K562 (cell line): Measurements from ENCODE around the gene TLN1. TPM values are rescaled to one million over a fixed set of nuclear protein-coding genes. Genes with fewer than 3 reads are reported as not detected.

Source experiments
- ATAC-seq: fragments of 200-7000 bp; cut with Tn5 transposase; 3 replicates; pipeline ENCODE4 v1.9.1; 2020; ENCODE audit warnings: moderate library complexity
- BruUV-seq: library from RNA; stranded (reverse); fragments of 400-500 nt; replicated peaks from 2 replicates; lab custom pipeline; 2021; lab: Mats Ljungman, UMichigan
- CTCF ChIA-PET: fragments of 300-600 bp; formaldehyde crosslinking; extraction: SDS; loops from one replicate; lab custom pipeline; 2021; ENCODE audit warnings: low intra/inter-chr PET ratio; lab: Yijun Ruan, JAX
- POLR2A ChIA-PET: fragments of 300-600, 350-650 bp; sonication (Branson Sonifier 250); formaldehyde crosslinking; extraction: SDS; loops from one replicate; lab custom pipeline; 2021; ENCODE audit warnings: antibody characterized with exemption, inconsistent platforms; lab: Yijun Ruan, JAX
- DNase-seq, 4 experiments: peaks; one replicate each; pipeline versions ENCODE4 v3.0.0 to v3.0.0-alpha.2; 2011 to 2018; ENCODE audit warnings: low spot score in 3 of 4, mixed read lengths in 3 of 4; ENCODE audit errors: extremely low read depth in 1 of 4
- FAIRE-seq: peaks from 2 replicates; lab custom pipeline; 2011; peaks lifted over from hg19 to GRCh38; lab: Jason Lieb, UNC
- H2AFZ ChIP-seq: 2 replicates; pipeline ENCODE4 v1.6.0; 2011; ENCODE audit warnings: low read depth, low read length, control low read depth, inconsistent platforms
- H3K27ac ChIP-seq: fragments of 200-600 bp; 3 replicates; pipeline ENCODE4 v1.8.0; 2011; ENCODE audit warnings: low read depth, mild to moderate bottlenecking, control low read depth, inconsistent platforms, low read length, moderate library complexity, mixed read lengths; ENCODE audit errors: extremely low read depth
- H3K27me3 ChIP-seq, 2 experiments: fragments of 300-600 bp in 1 of 2; 2 replicates in 1 of 2; 3 replicates in 1 of 2; pipeline versions ENCODE4 v1.6.0 to v1.8.0; 2011; ENCODE audit warnings: inconsistent platforms in 2 of 2, low read length in 2 of 2, mild to moderate bottlenecking in 1 of 2, mixed read lengths in 1 of 2, moderate library complexity in 1 of 2; ENCODE audit not compliant: control insufficient read depth in 2 of 2, insufficient read depth in 2 of 2
- H3K36me3 ChIP-seq: fragments of 300-600 bp; 3 replicates; pipeline ENCODE4 v1.8.0; 2011; ENCODE audit warnings: mild to moderate bottlenecking, low read length, inconsistent platforms; ENCODE audit not compliant: control insufficient read depth, insufficient read depth
- H3K4me1 ChIP-seq, 2 experiments: fragments of 200-600 bp in 1 of 2; replicated peaks in 1 of 2; 2 replicates in 1 of 2; 3 replicates in 1 of 2; pipeline versions ENCODE4 v1.5.1 to v1.8.0; 2011; ENCODE audit warnings: inconsistent platforms in 2 of 2, low read length in 2 of 2, mild to moderate bottlenecking in 1 of 2, mixed read lengths in 1 of 2, moderate library complexity in 1 of 2; ENCODE audit not compliant: control insufficient read depth in 2 of 2, insufficient read depth in 2 of 2
- H3K4me2 ChIP-seq: 2 replicates; pipeline ENCODE4 v1.6.1; 2011; ENCODE audit warnings: low read length, control low read depth, inconsistent platforms, mixed read lengths; ENCODE audit not compliant: insufficient read depth
- H3K4me3 ChIP-seq: fragments of 200-600 bp; sonication (generic), shearing (Covaris generic); 2 replicates; pipeline ENCODE4 v1.5.1; 2016; ENCODE audit warnings: control low read depth, inconsistent platforms
- H3K79me2 ChIP-seq: fragments of 200-600 bp; 3 replicates; pipeline ENCODE4 v1.8.0; 2011; ENCODE audit warnings: low read length, inconsistent platforms; ENCODE audit not compliant: control insufficient read depth, insufficient read depth
- H3K9ac ChIP-seq, 2 experiments: 2 replicates each; pipeline versions ENCODE4 v1.6.0 to v1.6.1; 2011; ENCODE audit warnings: low read depth in 2 of 2, low read length in 2 of 2, control low read depth in 1 of 2, inconsistent platforms in 1 of 2, mild to moderate bottlenecking in 1 of 2, mixed read lengths in 1 of 2; ENCODE audit not compliant: insufficient read depth in 1 of 2
- H3K9me1 ChIP-seq: one replicate; pipeline ENCODE4 v1.6.0; 2011; ENCODE audit warnings: inconsistent platforms, mild to moderate bottlenecking, low read length, moderate library complexity; ENCODE audit not compliant: control insufficient read depth, insufficient read depth
- H3K9me3 ChIP-seq: replicated peaks from 2 replicates; pipeline ENCODE4 v1.5.1; 2011; ENCODE audit warnings: low read depth, low read length, inconsistent platforms; ENCODE audit not compliant: control insufficient read depth, insufficient read depth
- H4K20me1 ChIP-seq: replicated peaks from 2 replicates; pipeline ENCODE4 v1.6.1; 2011; ENCODE audit warnings: low read length, inconsistent platforms, mixed read lengths; ENCODE audit not compliant: control insufficient read depth, insufficient read depth
- BCLAF1 ChIP-seq, 2 experiments: fragments of 450-650 bp in 1 of 2; IDR thresholded peaks; 2 replicates each; pipeline ENCODE4 v1.6.1; 2011 to 2017; ENCODE audit warnings: low read depth in 2 of 2, antibody characterized with exemption in 1 of 2, borderline replicate concordance in 1 of 2, low read length in 1 of 2, mild to moderate bottlenecking in 1 of 2, mixed read lengths in 1 of 2; ENCODE audit not compliant: control insufficient read depth in 1 of 2
- CBFB ChIP-seq: sonication (generic); formaldehyde crosslinking; IDR thresholded peaks from 2 replicates; pipeline ENCODE4 v1.4.0; 2020; ENCODE audit warnings: mild to moderate bottlenecking, missing genetic modification reagents
- CC2D1A ChIP-seq: fragments of 450-650 bp; IDR thresholded peaks from 2 replicates; pipeline ENCODE4 v1.6.1; 2017; ENCODE audit warnings: mild to moderate bottlenecking
- CUX1 ChIP-seq: fragments of 200-800 bp; sonication (Bioruptor generic); IDR thresholded peaks from 2 replicates; pipeline ENCODE4 v1.6.1; 2016; ENCODE audit warnings: missing genetic modification characterization, missing compliant biosample characterization
- EGR1 ChIP-seq: fragments of 450-650 bp; conservative IDR thresholded peaks from 2 replicates; pipeline ENCODE4 v1.6.1; 2017; ENCODE audit warnings: mild to moderate bottlenecking
- HEY1 ChIP-seq: fragments of 250-450 bp; sonication (Bioruptor Pico); IDR thresholded peaks from 2 replicates; pipeline ENCODE4 v1.5.0; 2020; ENCODE audit warnings: mild to moderate bottlenecking, moderate library complexity, borderline replicate concordance
- PHB ChIP-seq: fragments of 250-450 bp; sonication (Bioruptor Pico); IDR thresholded peaks from 2 replicates; pipeline ENCODE4 v1.5.0; 2021
- PURB ChIP-seq: sonication (generic); formaldehyde crosslinking; IDR thresholded peaks from 2 replicates; pipeline ENCODE4 v1.9.0; 2021; ENCODE audit warnings: low read depth, mild to moderate bottlenecking, missing genetic modification reagents
- SOX6 ChIP-seq: fragments of 450-650 bp; IDR thresholded peaks from 2 replicates; pipeline ENCODE4 v1.6.1; 2014; ENCODE audit warnings: mild to moderate bottlenecking
- ZBTB26 ChIP-seq: fragments of 450-650 bp; formaldehyde crosslinking; IDR thresholded peaks from 2 replicates; pipeline ENCODE4 v1.4.0; 2022; ENCODE audit warnings: missing genetic modification characterization
- WGBS: fragments of 100-300 bp; shearing (Covaris generic); methylation state at CpG from one replicate; pipeline ENCODE4 v1.1.6; 2016; ENCODE audit warnings: low coverage, mixed read lengths; ENCODE audit not compliant: insufficient coverage; ENCODE audit errors: missing lambda C conversion rate; 5-methylcytosine and 5-hydroxymethylcytosine counted together
- in situ Hi-C: fragments of 300-500 bp; cut with MboI; formaldehyde crosslinking; loops from 4 replicates; pipeline ENCODE4 v1.15.0; 2018; ENCODE audit warnings: inconsistent platforms, mixed read lengths
- intact Hi-C: fragments of 100-400 bp; cut with micrococcal nuclease; formaldehyde crosslinking; loops from 2 replicates; pipeline ENCODE4 v1.14.2; 2022
- polyA plus RNA-seq, 8 experiments: library from polyadenylated mRNA; depleted of rRNA in 4 of 8; stranded (reverse) in 5 of 8; unstranded in 3 of 8; fragments of >200 nt; fragmentation: Nextera tagmentation in 2 of 8; fragmentation: Illumina TruSeq in 1 of 8; extraction: Ambion mirVana in 2 of 8; extraction: Trizol in 1 of 8; gene quantifications; 2 replicates each; pipeline versions ENCODE4 v1.2.1 to v1.2.3, GENCODE V29; 2011 to 2014; ENCODE audit warnings: inconsistent platforms in 1 of 8, missing spikeins in 1 of 8
- total RNA-seq, 7 experiments: library from RNA; depleted of rRNA in 6 of 7; stranded (reverse); fragments of >200 nt in 6 of 7; fragmentation: Illumina TruSeq in 2 of 7; extraction: Trizol in 2 of 7; gene quantifications; 2 replicates each; pipeline versions ENCODE4 v1.2.1 to v1.2.3, GENCODE V29; 2011 to 2021; ENCODE audit warnings: low replicate concordance in 1 of 7

TLN1 gene
- total and polyA plus RNA-seq, 9 of the 15 experiments (the other 6 are each of a cell fraction or from before 2014, with no cell fraction given): 3.6 to 240 (median 54.8) TPM

GRCh38 chr9:35769763-35770162 lies 37.8 kb upstream of the TLN1 start:
- in situ Hi-C loops (no loop called here), intact Hi-C loops (no loop called here)
- Histone ChIP-seq H3K79me2 (peaks cover 14% of the 10 kb centered on the region), H2AFZ (no peak overlapping the region), H3K9me3 (no peaks in the 10 kb centered on the region), H3K4me3 (no peak overlapping the region), H4K20me1 (no peaks in the 10 kb centered on the region), H3K9ac (no peak overlapping the region), H3K36me3 (0 out of 3 replicates have a peak, but pooled peaks cover 4% of the 10 kb centered on the region), H3K4me2 (no peak overlapping the region), H3K27me3 (no peaks in the 10 kb centered on the region), H3K9me1 (no peaks in the 10 kb centered on the region)
- CTCF ChIA-PET: no interaction called here
- POLR2A ChIA-PET: interaction anchor here (1.3 kb wide), 1 partner anchor 9 kb away, joined by 5 read pairs; no protein-coding TSS in a partner anchor
- ATAC-seq: no peak
- no TSS peak for BruUV-seq
- no peak for FAIRE-seq
- DNase-seq: no peak
- TF ChIP-seq BCLAF1 (IDR thresholded peaks at IDR 0.05; ENCODE audit: borderline replicate concordance in 1 of 2, control insufficient read depth in 1 of 2, low read depth in 2 of 2, low read length in 1 of 2) (no peak), CUX1 (CRISPR knock-in tag) (no peak), CBFB (CRISPR knock-in tag) (no peak), PHB (no peak), PURB (CRISPR knock-in tag) (no peak), SOX6 (no peak), HEY1 (CRISPR knock-in tag) (no peak), ZBTB26 (no peak), CC2D1A (no peak), EGR1 (no peak)
- TF ChIP-seq, all 486 proteins: peak for 0
- Histone ChIP-seq H3K27ac (no peak overlapping the region), H3K4me1 (peaks cover 6 to 7% of the 10 kb centered on the region in 2 experiments; a peak in 3 of 5 replicates)
- WGBS: 70% methylated on average over 1 of the region's 1 CpG
